ENCODE data around the gene NCOA7. TPM values are rescaled to one million over a fixed set of nuclear protein-coding genes. Genes with fewer than 3 reads are reported as not detected.

Gene NCOA7
- total RNA-seq, 2 experiments from 2014 or later: 34.6 to 35.7 TPM

- CTCF ChIA-PET: no interaction called here
- intact Hi-C loops (cut with DNase I, micrococcal nuclease): no loop called here
- H3K36me3 ChIP-seq (ENCODE audit: insufficient read depth, low read length): peaks cover 11% of the 10 kb centered on the region
Observed at GRCh38 chr6:125869427-125869826, 78.7 kb downstream of the NCOA7 start.

GRCh38 chr6:125871365-125871764, 80.6 kb downstream of the NCOA7 start:
- CTCF ChIA-PET: no interaction called here
- H3K9me3 ChIP-seq (ENCODE audit: control insufficient read depth in 1 of 2, insufficient read depth in 1 of 2, low read length in 2 of 2): no peaks in the 10 kb centered on the region
- no peak for ATAC-seq (ENCODE audit: poor library complexity)
- H3K4me3 ChIP-seq (ENCODE audit: low read length): no peak overlapping the region
- no peak overlapping the region for H3K4me3 Mint-ChIP-seq
- H3K4me1 Mint-ChIP-seq (ENCODE audit: low read depth): peaks cover 4% of the 10 kb centered on the region
- TF ChIP-seq CTCF (IDR thresholded peaks at IDR 0.05): no peak
- no peak for DNase-seq
- H3K27me3 ChIP-seq (ENCODE audit: control insufficient read depth in 1 of 2, insufficient read depth in 2 of 2, low read length in 2 of 2): no peaks in the 10 kb centered on the region
- no peaks in the 10 kb centered on the region for H3K9me3 Mint-ChIP-seq
- H3K27me3 Mint-ChIP-seq: no peaks in the 10 kb centered on the region
- intact Hi-C loops (cut with DNase I, micrococcal nuclease): no loop called here
- H3K4me1 ChIP-seq (ENCODE audit: insufficient read depth, low read length): no peaks in the 10 kb centered on the region
- peaks cover 50% of the 10 kb centered on the region for H3K36me3 Mint-ChIP-seq (ENCODE audit: low read depth)
- POLR2A ChIA-PET: no interaction called here
- H3K27ac Mint-ChIP-seq: no peak overlapping the region
- H3K36me3 ChIP-seq (ENCODE audit: insufficient read depth, low read length): peaks cover 25% of the 10 kb centered on the region
- no peak overlapping the region for H3K27ac ChIP-seq (ENCODE audit: low read depth in 1 of 2, low read length in 2 of 2)

More at GRCh38 chr6:125869427-125869826, 78.7 kb downstream of the NCOA7 start:
- Mint-ChIP-seq H3K4me3 (no peak overlapping the region), H3K27ac (no peak overlapping the region), H3K36me3 (ENCODE audit: low read depth) (peaks cover 37% of the 10 kb centered on the region), H3K4me1 (ENCODE audit: low read depth) (peaks cover 4% of the 10 kb centered on the region), H3K9me3 (no peaks in the 10 kb centered on the region), H3K27me3 (no peaks in the 10 kb centered on the region)
- ATAC-seq (ENCODE audit: poor library complexity): no peak
- TF ChIP-seq CTCF (IDR thresholded peaks at IDR 0.05): no peak
- POLR2A ChIA-PET: no interaction called here
- H3K4me3 ChIP-seq (ENCODE audit: low read length): no peak overlapping the region
- no peak overlapping the region for H3K27ac ChIP-seq (ENCODE audit: low read depth in 1 of 2, low read length in 2 of 2)
- H3K9me3 ChIP-seq (ENCODE audit: control insufficient read depth in 1 of 2, insufficient read depth in 1 of 2, low read length in 2 of 2): no peaks in the 10 kb centered on the region
- no peak for DNase-seq
- no peaks in the 10 kb centered on the region for H3K27me3 ChIP-seq (ENCODE audit: control insufficient read depth in 1 of 2, insufficient read depth in 2 of 2, low read length in 2 of 2)
- H3K4me1 ChIP-seq (ENCODE audit: insufficient read depth, low read length): no peaks in the 10 kb centered on the region

- Mint-ChIP-seq H3K4me1 (ENCODE audit: low read depth) (peaks cover 4% of the 10 kb centered on the region), H3K27me3 (no peaks in the 10 kb centered on the region), H3K36me3 (ENCODE audit: low read depth) (peaks cover 56% of the 10 kb centered on the region), H3K27ac (no peak overlapping the region), H3K9me3 (no peaks in the 10 kb centered on the region), H3K4me3 (no peak overlapping the region)
- Histone ChIP-seq H3K27me3 (ENCODE audit: control insufficient read depth in 1 of 2, insufficient read depth in 2 of 2, low read length in 2 of 2) (no peaks in the 10 kb centered on the region), H3K4me1 (ENCODE audit: insufficient read depth, low read length) (no peaks in the 10 kb centered on the region), H3K9me3 (ENCODE audit: control insufficient read depth in 1 of 2, insufficient read depth in 1 of 2, low read length in 2 of 2) (no peaks in the 10 kb centered on the region), H3K27ac (ENCODE audit: low read depth in 1 of 2, low read length in 2 of 2) (no peak overlapping the region), H3K36me3 (ENCODE audit: insufficient read depth, low read length) (peaks cover 34% of the 10 kb centered on the region), H3K4me3 (ENCODE audit: low read length) (no peak overlapping the region)
- intact Hi-C loops (cut with DNase I, micrococcal nuclease): no loop called here
- ATAC-seq (ENCODE audit: poor library complexity) (no peak), DNase-seq (no peak)
- ChIA-PET CTCF (no interaction called here), POLR2A (interaction anchor here (1.7 kb wide), 1 partner anchor 81 kb away, joined by 6 read pairs; the partner anchor contains the start of gene NCOA7)
- no peak for TF ChIP-seq CTCF (IDR thresholded peaks at IDR 0.05)
Observed at GRCh38 chr6:125872259-125872921, 81.6 kb downstream of the NCOA7 start.

Measured in CD4-positive, alpha-beta T cell (primary cell).